ENCODE results near the gene CENPU. TPM values are rescaled to one million over a fixed set of nuclear protein-coding genes. Genes with fewer than 3 reads are reported as not detected.

CENPU gene
- total RNA-seq, 1 experiment from 2014 or later = 38.2 TPM

GRCh38 chr4:184778325-184778724 is 44.4 kb upstream of the CENPU start:
- Histone ChIP-seq H3K27me3 (ENCODE audit: low read length) (no peaks in the 10 kb centered on the region), H3K36me3 (ENCODE audit: low read depth, low read length) (no peaks in the 10 kb centered on the region), H3K79me2 (ENCODE audit: low read length) (no peaks in the 10 kb centered on the region), H3K4me1 (ENCODE audit: insufficient read depth, low read length) (no peaks in the 10 kb centered on the region), H3K9me3 (ENCODE audit: low read length) (no peaks in the 10 kb centered on the region), H3K4me2 (ENCODE audit: low read length) (no peak overlapping the region), H3K27ac (ENCODE audit: low read length) (no peak overlapping the region), H3K4me3 (ENCODE audit: low read length) (no peak overlapping the region), H4K20me1 (ENCODE audit: low read length) (no peaks in the 10 kb centered on the region), H3K9ac (ENCODE audit: low read length) (no peak overlapping the region), H3K9me2 (replicated peaks; ENCODE audit: low read length) (no peaks in the 10 kb centered on the region), H2AFZ (ENCODE audit: low read length) (no peak overlapping the region), H3F3A (ENCODE audit: low read length, unreplicated experiment) (no peaks in the 10 kb centered on the region)
- no peak for TF ChIP-seq EZH2 (IDR thresholded peaks at IDR 0.05; ENCODE audit: low read length, unreplicated experiment)
- no peak for TF ChIP-seq EZH2phosphoT487 (IDR thresholded peaks at IDR 0.05; ENCODE audit: borderline replicate concordance, low read length)
- no peak for TF ChIP-seq CTCF (conservative IDR thresholded peaks at IDR 0.05; ENCODE audit: low read depth, low read length)
- intact Hi-C loops (cut with micrococcal nuclease) = no loop called here
- ATAC-seq (no peak), DNase-seq (no peak)
- POLR2A ChIA-PET (ENCODE audit: unreplicated experiment) = no interaction called here
- BruUV-seq (replicated peaks) = no TSS peak
- CTCF ChIA-PET = no interaction called here

GRCh38 chr4:184776821-184777220 is 42.9 kb upstream of the CENPU start:
- Histone ChIP-seq H3K36me3 (ENCODE audit: low read depth, low read length) (no peaks in the 10 kb centered on the region), H3K27ac (ENCODE audit: low read length) (no peak overlapping the region), H3K4me1 (ENCODE audit: insufficient read depth, low read length) (no peaks in the 10 kb centered on the region), H3K79me2 (ENCODE audit: low read length) (no peaks in the 10 kb centered on the region), H2AFZ (ENCODE audit: low read length) (no peak overlapping the region), H4K20me1 (ENCODE audit: low read length) (no peaks in the 10 kb centered on the region), H3F3A (ENCODE audit: low read length, unreplicated experiment) (no peaks in the 10 kb centered on the region), H3K4me2 (ENCODE audit: low read length) (no peak overlapping the region), H3K9me3 (ENCODE audit: low read length) (no peaks in the 10 kb centered on the region), H3K4me3 (ENCODE audit: low read length) (no peak overlapping the region), H3K9me2 (replicated peaks; ENCODE audit: low read length) (no peaks in the 10 kb centered on the region), H3K9ac (ENCODE audit: low read length) (no peak overlapping the region), H3K27me3 (ENCODE audit: low read length) (no peaks in the 10 kb centered on the region)
- intact Hi-C loops (cut with micrococcal nuclease) = no loop called here
- BruUV-seq (replicated peaks) = no TSS peak
- ChIA-PET POLR2A (ENCODE audit: unreplicated experiment) (no interaction called here), CTCF (no interaction called here)
- ATAC-seq (no peak), DNase-seq (no peak)
- TF ChIP-seq EZH2phosphoT487 (IDR thresholded peaks at IDR 0.05; ENCODE audit: borderline replicate concordance, low read length) = no peak
- TF ChIP-seq EZH2 (IDR thresholded peaks at IDR 0.05; ENCODE audit: low read length, unreplicated experiment) = no peak
- no peak for TF ChIP-seq CTCF (conservative IDR thresholded peaks at IDR 0.05; ENCODE audit: low read depth, low read length)

- no peaks in the 10 kb centered on the region for H3K79me2 ChIP-seq (ENCODE audit: low read length)
- no peak overlapping the region for H3K4me3 ChIP-seq (ENCODE audit: low read length)
- H3K9me2 ChIP-seq (replicated peaks; ENCODE audit: low read length) = no peaks in the 10 kb centered on the region
- H3K27me3 ChIP-seq (ENCODE audit: low read length) = no peaks in the 10 kb centered on the region
- ATAC-seq (no peak), DNase-seq (no peak)
- ChIA-PET POLR2A (ENCODE audit: unreplicated experiment) (no interaction called here), CTCF (no interaction called here)
- intact Hi-C loops (cut with micrococcal nuclease) = no loop called here
- H3K4me1 ChIP-seq (ENCODE audit: insufficient read depth, low read length) = no peaks in the 10 kb centered on the region
- H3K9me3 ChIP-seq (ENCODE audit: low read length) = no peaks in the 10 kb centered on the region
- H3K9ac ChIP-seq (ENCODE audit: low read length) = no peak overlapping the region
- TF ChIP-seq CTCF (conservative IDR thresholded peaks at IDR 0.05; ENCODE audit: low read depth, low read length) = no peak
- TF ChIP-seq EZH2 (IDR thresholded peaks at IDR 0.05; ENCODE audit: low read length, unreplicated experiment) = no peak
- TF ChIP-seq EZH2phosphoT487 (IDR thresholded peaks at IDR 0.05; ENCODE audit: borderline replicate concordance, low read length) = no peak
- no peak overlapping the region for H3K27ac ChIP-seq (ENCODE audit: low read length)
- no peak overlapping the region for H2AFZ ChIP-seq (ENCODE audit: low read length)
- no TSS peak for BruUV-seq (replicated peaks)
- no peaks in the 10 kb centered on the region for H4K20me1 ChIP-seq (ENCODE audit: low read length)
- H3F3A ChIP-seq (ENCODE audit: low read length, unreplicated experiment) = no peaks in the 10 kb centered on the region
- H3K4me2 ChIP-seq (ENCODE audit: low read length) = no peak overlapping the region
- H3K36me3 ChIP-seq (ENCODE audit: low read depth, low read length) = no peaks in the 10 kb centered on the region
Observed at GRCh38 chr4:184775854-184776555, 42.1 kb upstream of the CENPU start.
